SHP77 (cell line): ENCODE results near the gene TBATA.
"Not testable (repeated sequence)": the region's sequence is repeated elsewhere in the genome, so short reads cannot be mapped to it uniquely, and the experiment has no call there.

ENCODE experiments used
- DNase-seq, 2 experiments: peaks; one replicate each; lab custom pipeline; 2025; lab: John Stamatoyannopoulos, UW

TBATA gene

GRCh38 chr10:70779088-70779487 is 6.1 kb downstream of the TBATA start:
- DNase-seq: no peak

DNA sequence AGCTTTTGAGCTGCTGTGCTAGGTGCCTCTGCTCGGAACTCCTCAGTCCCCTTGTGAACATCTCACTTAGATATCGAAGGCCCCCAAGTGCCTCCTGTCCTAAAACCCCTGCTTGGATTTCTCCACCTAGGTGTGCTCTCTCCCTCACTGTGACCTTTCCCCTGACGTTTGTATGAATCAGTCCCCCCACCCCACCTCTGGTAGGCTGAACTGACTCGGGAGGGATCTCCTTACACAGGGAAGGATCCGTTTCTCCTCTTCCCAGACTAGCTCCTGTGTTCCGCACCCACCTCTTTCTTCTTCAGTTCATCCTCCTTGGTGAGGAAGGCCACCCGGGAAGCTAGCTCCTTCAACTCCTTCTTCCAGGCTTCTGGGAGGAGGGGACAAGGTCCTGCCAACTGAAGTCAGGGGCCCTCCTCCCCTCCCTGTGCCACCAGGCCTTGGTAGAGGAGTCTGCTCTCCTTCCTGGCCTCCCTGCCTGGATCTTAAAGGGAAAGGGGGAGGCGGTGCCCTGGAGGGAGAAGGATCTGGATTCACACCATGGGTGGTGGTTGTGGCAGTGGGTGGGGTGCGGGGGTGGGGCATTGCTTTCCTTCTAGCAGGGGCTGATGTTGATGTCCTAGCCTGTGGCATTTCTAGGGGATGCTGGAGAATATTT is 6.8 kb downstream of the TBATA start:
- DNase-seq: no peak

DNA sequence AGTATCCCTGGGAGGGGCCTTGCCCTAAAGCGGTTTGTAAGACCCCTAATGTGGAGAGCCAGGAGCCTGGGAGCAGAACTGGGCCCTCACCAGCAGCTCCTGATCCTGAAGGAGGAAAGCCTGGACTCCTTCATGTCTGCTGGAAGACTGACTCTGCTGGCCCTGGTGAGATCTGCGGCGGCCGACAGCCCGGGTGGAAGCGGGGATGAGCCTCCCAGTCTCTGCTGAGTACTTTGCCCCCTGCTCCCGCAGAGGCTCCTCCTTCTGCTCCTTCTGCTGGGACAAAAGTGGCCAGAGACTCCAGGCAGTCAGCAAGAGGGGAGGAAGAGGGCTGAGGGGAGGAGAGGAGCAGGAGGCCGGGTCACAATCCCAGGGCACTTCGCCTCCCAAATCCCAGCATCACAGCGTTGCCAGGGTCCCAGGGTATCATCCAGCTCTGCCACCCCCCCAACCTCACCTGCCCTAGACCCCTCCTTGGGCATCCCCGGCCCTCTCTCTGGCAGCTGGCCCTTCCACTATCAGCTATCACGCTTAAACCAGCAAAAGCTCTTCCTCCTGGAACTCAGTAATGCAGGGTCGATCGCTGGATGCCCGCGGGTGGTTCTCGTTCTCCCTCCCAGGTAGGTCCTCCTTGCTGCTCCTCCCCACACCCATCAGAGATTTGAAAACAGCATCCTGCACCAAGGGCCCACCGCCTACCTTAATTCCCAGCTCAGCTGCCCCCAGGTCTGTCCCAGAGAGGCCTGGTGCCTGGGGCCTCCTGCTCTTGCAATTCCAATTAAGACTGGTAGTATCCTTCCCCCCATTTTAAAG is 7.9 kb downstream of the TBATA start:
- DNase-seq: no peak

GRCh38 chr10:70776455-70777005 is 8.6 kb downstream of the TBATA start:
- DNase-seq: no peak

DNA sequence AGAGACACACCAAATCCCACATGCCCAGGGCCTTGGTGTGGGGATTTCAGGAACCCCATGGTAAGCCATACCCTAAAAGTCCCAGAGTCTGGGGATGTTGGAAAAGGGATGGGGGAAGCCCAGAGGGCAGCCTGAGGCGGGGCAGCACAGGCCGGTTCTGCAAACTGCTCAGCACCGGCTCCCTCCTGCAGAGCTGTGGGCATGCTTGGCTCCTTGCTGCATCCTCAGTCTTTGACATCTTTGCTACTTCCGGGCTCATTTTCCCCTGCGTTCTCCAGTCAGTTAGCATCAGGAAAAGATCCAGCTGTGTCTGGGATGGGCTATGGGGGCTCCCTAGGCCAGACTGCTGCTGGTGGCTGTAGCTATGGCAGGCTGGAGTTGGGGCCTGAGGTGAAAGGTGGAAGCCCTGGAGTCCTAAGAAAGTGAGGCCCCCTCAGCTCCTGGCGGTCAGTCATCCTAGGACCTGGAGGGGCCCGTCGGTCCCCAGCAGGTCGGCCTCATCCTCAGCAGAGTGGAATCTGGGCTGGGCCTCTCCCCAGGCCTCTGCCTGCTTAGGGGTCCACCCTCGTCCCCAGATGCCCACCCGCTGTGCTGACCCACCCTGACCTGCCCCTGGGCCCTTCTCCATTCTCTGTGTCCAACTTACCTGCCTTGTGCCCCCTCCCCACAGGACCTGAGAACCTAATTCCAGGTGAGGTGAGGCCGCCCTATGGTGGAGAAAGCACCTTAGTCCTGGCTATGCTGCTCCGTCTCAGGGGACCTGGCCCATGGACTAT is 9.3 kb downstream of the TBATA start:
- no peak for DNase-seq

DNA sequence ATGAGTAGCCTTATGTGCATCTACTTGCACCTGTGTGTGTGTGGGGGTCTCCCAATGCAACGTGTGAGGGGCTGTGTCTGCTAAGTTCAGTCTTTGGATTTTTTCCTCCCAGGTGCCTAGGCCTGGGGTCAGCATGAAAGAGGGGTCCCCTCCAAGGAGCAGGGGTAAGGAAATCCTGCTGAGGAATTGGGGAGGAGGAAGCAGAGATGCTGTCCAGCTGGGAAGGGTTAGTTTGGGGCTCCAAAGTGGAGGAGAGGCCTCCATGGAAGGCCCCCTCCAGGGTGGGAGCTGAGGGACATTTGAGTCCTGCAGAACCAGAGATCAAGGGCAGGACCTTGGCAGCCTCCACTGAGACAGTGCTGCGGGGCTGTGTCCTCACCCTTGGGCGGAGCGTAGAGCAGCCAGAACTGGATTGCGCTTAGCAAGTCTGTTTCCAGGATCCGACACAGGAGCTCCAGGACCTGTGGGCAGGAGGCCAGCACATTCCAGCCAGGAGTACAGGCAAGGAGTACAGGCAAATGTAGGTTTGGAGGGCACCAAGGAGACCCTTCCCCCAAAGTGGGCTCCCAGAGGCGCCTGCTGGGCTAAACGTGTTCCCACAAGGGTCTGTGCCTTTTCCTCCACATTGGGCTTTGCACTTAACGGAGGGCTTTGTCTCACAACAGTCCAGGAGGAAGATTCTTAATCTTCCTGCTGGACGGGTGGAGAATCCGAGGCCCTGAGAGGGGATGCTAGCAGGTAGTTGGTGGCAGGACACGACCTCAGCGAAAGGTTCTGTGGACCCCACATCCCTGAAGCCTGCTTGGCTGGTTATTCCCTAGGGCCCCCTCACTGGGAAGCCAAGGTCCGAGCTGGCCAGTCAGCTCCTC is 10.1 kb downstream of the TBATA start:
- no peak for DNase-seq

GRCh38 chr10:70773965-70774809 is 11.0 kb downstream of the TBATA start:
- DNase-seq: no peak

- no peak for DNase-seq
Observed at GRCh38 chr10:70773461-70773860, 11.7 kb downstream of the TBATA start.

DNA sequence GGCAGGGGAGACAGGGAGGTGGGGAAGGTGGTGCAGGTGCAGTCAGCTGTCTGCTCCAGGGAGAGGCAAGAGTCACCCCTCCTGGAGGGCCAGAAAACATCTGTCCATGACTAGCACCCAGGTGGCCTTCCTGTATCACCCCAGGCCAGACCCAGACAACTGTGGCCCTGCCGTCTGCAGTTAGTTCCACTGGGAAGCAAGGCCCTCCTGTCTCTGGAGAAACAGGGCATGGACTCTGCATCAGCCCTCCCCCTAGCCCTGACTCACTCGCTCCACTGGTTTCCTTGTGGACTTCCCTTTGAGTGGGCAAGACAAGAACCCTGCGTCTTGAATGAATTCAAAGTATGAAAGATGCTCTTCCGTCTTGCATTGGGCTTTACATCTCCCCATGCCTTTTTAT is 12.6 kb downstream of the TBATA start:
- no peak for DNase-seq

DNA sequence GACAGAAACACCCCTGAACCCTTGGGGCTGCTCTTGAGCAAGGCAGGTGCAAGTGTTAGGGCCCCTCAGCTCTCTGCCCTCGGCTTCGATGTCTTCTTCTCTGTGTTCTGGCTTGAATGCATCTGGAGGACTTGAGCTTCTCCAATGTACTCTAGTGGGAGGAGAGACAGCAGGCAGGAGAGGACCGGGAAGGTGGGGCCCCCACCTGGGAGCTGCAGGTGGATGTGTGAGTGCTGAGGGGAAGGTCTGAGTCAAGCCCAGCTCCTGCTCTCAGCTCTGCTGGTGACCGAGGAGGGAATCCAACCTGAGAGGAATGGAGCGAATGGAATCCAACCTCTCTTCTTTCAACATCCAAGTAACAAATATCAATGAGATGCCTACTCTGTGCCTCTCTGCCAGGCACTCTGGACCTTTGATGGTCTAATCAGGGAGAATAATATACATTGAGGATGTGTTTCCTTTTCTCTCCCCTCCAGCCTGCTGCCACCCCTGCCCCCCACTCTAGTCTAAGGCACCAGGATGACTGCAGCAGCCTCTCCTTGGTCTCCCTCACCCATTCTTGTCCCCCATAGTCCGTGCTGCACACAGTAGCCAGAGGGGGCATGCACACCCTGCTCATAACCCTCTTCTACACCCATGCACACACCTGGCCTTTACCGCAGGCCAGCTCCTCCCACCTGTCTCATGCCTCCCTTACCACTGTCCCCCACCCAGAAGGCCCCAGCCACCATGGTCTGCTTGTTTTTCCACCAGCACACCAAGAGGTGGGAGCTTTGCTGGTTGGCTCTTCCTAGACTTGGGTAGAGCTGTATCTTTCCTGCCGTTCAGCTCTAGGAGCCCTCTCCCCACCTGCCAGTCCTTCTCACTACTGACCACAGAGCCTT is 13.6 kb downstream of the TBATA start:
- no peak for DNase-seq

DNA sequence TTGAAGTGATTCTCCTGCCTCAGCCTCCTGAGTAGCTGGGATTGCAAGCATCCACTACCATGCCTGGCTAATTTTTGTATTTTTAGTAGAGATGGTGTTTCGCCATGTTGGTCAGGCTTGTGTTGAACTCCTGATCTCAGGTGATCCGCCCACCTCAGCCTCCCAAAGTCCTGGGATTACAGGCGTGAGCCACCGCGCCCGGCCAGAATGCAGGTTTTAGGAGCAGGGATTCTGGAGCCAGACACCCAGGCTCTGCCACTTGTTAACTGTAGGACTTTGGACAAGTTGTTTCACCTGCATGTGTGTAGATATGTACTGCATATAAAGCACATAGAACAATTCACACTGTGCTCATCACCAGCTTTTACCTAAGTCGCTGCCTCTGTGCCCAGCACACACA is 14.7 kb downstream of the TBATA start:
- not testable (repeated sequence) for DNase-seq

- no peak for DNase-seq
Observed at GRCh38 chr10:70770001-70770400, 15.2 kb downstream of the TBATA start.

DNA sequence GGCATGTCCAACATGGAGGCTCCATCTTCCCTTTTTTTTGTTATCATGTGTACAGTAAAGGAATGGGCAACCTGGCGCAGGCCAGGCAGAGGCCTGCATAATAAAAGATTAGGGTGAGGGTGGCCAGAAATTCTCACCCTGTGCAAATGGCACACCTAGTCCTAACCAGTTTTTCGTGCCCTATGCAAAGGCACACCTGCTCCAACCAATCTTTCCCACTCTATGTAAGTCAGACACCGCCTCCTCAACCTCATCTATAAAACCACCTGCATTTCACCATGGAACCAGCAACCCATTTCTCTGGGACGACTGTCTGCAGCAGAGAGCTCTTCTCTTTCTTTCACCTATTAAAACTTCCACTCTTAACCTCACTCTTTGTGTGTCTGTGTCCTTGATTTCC is 16.1 kb downstream of the TBATA start:
- no peak for DNase-seq

- not testable (repeated sequence) for DNase-seq
Observed at GRCh38 chr10:70768026-70768685, 17.0 kb downstream of the TBATA start.

- DNase-seq: no peak
Observed at GRCh38 chr10:70765794-70766594, 19.2 kb downstream of the TBATA start.

DNA sequence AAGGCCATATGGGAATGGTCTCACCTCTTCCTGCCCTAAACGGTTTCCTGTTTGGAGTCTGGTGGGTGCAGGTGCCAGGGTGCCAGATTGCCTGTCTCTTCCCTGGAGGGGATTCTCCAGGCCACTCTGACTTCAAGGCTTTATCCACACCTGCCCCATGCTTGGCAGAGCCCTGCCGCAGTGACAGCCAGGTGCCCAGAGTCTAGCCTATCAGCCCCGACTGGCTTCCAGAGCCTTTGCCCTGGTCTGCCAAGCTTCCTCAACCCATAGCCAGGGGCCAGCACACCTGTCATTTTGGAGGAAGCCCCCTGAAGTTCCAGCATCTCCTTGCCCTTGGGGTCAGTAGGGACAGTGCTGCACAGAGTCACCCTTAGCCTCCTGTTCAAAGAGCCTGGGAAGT is 21.6 kb downstream of the TBATA start:
- DNase-seq: no peak

- no peak for DNase-seq
Observed at GRCh38 chr10:70762441-70763175, 22.6 kb downstream of the TBATA start.
